ENCODE results near the gene LNX1.
A peak's percentile ranks its signal among the peaks of the same experiment; 100 is the strongest.

The LNX1 gene

GRCh38 chr4:53591372-53591892 is at the start of gene LNX1:
Gene LNX1 (minus strand): TSS chr4:53591486. CDS start chr4:53574002, 17,484 bp downstream.
- DNase-seq, result no peak
- no peak within 1 kb of the TSS for H3K4me3 Mint-ChIP-seq
- no peak for ATAC-seq
- no peak within 1 kb of the TSS for H3K27ac Mint-ChIP-seq
- peaks cover 15% of the 10 kb centered on the region for H3K4me1 Mint-ChIP-seq
- no peaks in the 10 kb centered on the region for H3K36me3 Mint-ChIP-seq (ENCODE audit: low read depth)
- H3K9me3 Mint-ChIP-seq, result no peaks in the 10 kb centered on the region
- peaks cover 35% of the 10 kb centered on the region for H3K27me3 Mint-ChIP-seq

DNA sequence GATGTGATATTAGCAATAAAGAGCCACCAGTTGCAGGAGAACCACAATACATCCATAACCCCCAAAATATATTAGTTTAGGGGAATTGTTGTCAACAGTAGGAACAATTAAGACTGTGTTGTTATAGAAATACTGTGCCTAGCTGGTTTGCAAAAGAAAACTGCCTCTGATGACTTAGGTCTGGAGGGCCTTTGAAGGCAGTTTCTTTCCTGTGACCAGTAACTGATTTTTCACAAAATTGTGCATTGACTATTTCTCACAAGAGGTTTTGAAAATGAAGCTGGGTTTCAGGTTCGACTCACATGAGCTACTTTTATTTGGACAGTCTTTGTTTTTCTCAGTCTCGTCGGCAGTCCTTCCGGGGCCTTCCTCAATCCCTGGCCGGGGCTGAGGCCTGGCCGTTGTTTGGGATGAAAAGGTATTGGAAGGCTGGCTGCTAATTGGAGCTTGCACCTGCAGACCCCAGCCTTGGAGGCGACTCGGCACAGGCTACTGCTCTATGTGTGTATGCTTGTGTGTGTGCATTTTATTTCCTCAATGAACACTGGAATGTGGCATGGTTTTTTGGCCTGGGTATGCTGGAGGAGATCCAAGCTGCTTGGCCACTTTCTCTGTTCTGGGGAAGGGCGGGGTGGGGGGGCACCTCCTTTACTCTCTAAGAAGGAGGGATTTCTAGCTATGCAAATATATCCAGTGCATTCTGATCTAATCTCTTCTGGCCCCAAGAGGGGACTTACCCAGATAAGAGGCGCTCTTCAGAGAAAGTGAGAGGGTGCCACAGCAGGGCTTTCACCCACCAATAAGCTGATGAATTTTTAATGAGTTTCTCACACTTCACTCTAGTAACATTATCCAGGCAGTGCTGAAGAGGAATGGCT is 49.5 kb upstream of the LNX1 start:
- Mint-ChIP-seq H3K36me3 (ENCODE audit: low read depth) (no peaks in the 10 kb centered on the region), H3K4me3 (no peak overlapping the region), H3K27ac (no peak overlapping the region), H3K4me1 (no peaks in the 10 kb centered on the region), H3K27me3 (peaks cover 3% of the 10 kb centered on the region), H3K9me3 (no peaks in the 10 kb centered on the region)
- ATAC-seq, result peak; percentile 33
- DNase-seq, result no peak

DNA sequence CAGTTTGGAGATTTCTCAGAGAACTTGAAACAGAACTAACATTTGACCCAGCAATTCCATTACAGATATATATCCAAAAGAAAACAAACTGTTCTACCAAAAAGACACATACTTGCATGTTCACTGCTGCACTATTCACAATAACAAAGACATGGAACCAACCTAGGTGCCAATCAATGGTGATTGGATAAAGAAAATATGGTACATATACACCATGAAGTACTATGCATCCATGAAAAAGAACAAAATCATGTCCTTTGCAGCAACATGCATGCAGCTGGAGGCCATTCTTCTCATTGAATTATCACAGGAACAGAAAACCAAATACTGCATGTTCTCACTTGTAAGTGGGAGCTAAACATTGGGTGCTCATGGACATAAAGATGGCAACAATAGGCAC is 47.6 kb upstream of the LNX1 start:
- Mint-ChIP-seq H3K27ac (no peak overlapping the region), H3K4me1 (no peaks in the 10 kb centered on the region), H3K27me3 (peaks cover 5% of the 10 kb centered on the region), H3K36me3 (ENCODE audit: low read depth) (no peaks in the 10 kb centered on the region), H3K9me3 (no peaks in the 10 kb centered on the region), H3K4me3 (no peak overlapping the region)
- ATAC-seq, result no peak
- DNase-seq, result no peak

- no peaks in the 10 kb centered on the region for H3K4me1 Mint-ChIP-seq
- H3K9me3 Mint-ChIP-seq, result no peaks in the 10 kb centered on the region
- H3K27me3 Mint-ChIP-seq, result peaks cover 12% of the 10 kb centered on the region
- H3K36me3 Mint-ChIP-seq (ENCODE audit: low read depth), result no peaks in the 10 kb centered on the region
- DNase-seq, result no peak
- ATAC-seq, result no peak
- no peak overlapping the region for H3K27ac Mint-ChIP-seq
- H3K4me3 Mint-ChIP-seq, result no peak overlapping the region
These were observed 46.1 kb upstream of the LNX1 start for GRCh38 chr4:53637348-53637747.

DNA sequence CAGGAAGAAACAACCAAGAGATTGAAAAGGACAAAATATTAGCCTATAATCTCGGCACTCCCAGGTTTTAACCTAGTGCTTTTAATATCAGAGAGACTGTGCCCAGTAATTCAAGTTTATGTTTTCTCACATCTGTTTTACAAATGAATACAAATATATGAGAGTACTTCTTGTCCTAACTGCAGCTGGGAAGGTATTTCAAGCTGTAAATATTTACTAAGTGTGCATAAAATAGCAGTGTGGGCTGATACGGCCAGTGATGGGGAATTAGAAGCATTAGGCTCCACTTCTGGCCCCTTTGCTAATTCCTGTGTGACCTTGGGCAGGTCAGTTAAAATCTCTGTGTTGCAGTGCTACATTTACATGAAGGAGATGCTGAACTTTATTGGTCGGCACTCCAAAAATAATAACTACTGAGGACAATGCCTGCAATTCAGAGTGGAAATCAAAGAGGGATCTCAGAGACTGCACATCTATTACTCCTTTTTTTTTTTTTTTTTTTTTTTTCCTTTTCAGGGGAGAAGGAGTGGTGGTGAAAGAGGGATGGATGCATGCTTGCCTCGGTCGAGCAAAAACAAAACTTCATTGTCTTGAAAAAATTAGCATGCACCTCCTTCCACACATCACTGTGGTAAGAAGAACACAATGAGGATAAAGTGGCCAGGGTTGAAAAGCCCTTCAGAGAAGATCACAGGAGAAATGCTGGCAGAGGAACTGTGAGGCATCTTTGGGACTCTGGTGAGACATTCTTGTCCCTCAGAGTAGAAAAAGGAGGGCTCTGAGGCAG is 44.6 kb upstream of the LNX1 start:
- H3K27me3 Mint-ChIP-seq, result peaks cover 13% of the 10 kb centered on the region
- H3K9me3 Mint-ChIP-seq, result no peaks in the 10 kb centered on the region
- ATAC-seq (no peak), DNase-seq (no peak)
- no peaks in the 10 kb centered on the region for H3K4me1 Mint-ChIP-seq
- H3K27ac Mint-ChIP-seq, result no peak overlapping the region
- H3K4me3 Mint-ChIP-seq, result no peak overlapping the region
- no peaks in the 10 kb centered on the region for H3K36me3 Mint-ChIP-seq (ENCODE audit: low read depth)

DNA sequence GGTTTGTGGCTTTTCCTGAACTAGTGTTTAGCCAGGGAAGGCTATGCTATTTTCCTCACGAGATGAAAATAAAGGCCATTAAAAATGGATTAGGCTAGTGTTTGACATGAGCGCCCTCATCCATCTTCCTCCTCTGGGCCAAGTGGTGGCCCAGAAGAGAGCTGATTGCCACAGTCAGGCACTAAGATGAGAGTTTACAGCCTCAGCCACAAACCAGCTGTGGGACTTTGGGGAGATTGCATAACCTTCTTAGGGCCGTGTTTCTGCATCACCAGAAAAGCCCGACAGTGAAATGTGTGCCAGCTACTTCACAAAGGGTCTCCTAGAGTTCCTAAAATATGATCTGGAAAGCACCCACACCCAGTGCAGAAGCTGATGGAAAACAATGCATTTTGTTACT is 42.3 kb upstream of the LNX1 start:
- H3K9me3 Mint-ChIP-seq, result no peaks in the 10 kb centered on the region
- no peak for DNase-seq
- H3K27me3 Mint-ChIP-seq, result peaks cover 14% of the 10 kb centered on the region
- no peak for ATAC-seq
- H3K4me3 Mint-ChIP-seq, result no peak overlapping the region
- H3K4me1 Mint-ChIP-seq, result no peaks in the 10 kb centered on the region
- H3K27ac Mint-ChIP-seq, result no peak overlapping the region
- no peaks in the 10 kb centered on the region for H3K36me3 Mint-ChIP-seq (ENCODE audit: low read depth)

GRCh38 chr4:53629296-53629695 is 38.0 kb upstream of the LNX1 start:
- DNase-seq, result no peak
- Mint-ChIP-seq H3K4me1 (no peaks in the 10 kb centered on the region), H3K9me3 (peaks cover 7% of the 10 kb centered on the region), H3K4me3 (no peak overlapping the region), H3K36me3 (ENCODE audit: low read depth) (no peaks in the 10 kb centered on the region), H3K27ac (no peak overlapping the region), H3K27me3 (peaks cover 21% of the 10 kb centered on the region)
- no peak for ATAC-seq

GRCh38 chr4:53626491-53626890 is 35.2 kb upstream of the LNX1 start:
- no peak overlapping the region for H3K4me3 Mint-ChIP-seq
- ATAC-seq (no peak), DNase-seq (no peak)
- H3K9me3 Mint-ChIP-seq, result peaks cover 12% of the 10 kb centered on the region
- H3K27ac Mint-ChIP-seq, result no peak overlapping the region
- H3K36me3 Mint-ChIP-seq (ENCODE audit: low read depth), result no peaks in the 10 kb centered on the region
- no peaks in the 10 kb centered on the region for H3K4me1 Mint-ChIP-seq
- H3K27me3 Mint-ChIP-seq, result peaks cover 19% of the 10 kb centered on the region

DNA sequence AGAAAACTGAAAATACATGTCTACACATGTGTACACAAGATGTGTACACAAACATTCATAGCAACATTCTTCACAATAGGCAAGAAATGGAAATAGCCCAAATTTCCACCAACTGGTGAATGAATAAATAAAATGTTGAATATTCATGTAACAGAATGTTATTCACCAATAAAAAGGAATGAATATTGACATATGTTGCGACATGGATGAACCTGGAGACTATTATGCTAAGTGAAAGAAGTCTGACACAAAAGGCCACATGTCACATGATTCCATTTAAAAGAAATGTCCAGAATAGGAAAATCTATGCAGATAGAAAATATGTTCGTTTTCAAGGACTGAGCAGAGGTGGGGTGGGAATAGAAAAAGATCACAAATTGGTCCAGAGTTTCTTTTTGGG is 34.6 kb upstream of the LNX1 start:
- no peak for ATAC-seq
- H3K4me3 Mint-ChIP-seq, result no peak overlapping the region
- H3K27ac Mint-ChIP-seq, result no peak overlapping the region
- DNase-seq, result no peak
- H3K9me3 Mint-ChIP-seq, result peaks cover 12% of the 10 kb centered on the region
- H3K4me1 Mint-ChIP-seq, result no peaks in the 10 kb centered on the region
- no peaks in the 10 kb centered on the region for H3K36me3 Mint-ChIP-seq (ENCODE audit: low read depth)
- peaks cover 18% of the 10 kb centered on the region for H3K27me3 Mint-ChIP-seq

DNA sequence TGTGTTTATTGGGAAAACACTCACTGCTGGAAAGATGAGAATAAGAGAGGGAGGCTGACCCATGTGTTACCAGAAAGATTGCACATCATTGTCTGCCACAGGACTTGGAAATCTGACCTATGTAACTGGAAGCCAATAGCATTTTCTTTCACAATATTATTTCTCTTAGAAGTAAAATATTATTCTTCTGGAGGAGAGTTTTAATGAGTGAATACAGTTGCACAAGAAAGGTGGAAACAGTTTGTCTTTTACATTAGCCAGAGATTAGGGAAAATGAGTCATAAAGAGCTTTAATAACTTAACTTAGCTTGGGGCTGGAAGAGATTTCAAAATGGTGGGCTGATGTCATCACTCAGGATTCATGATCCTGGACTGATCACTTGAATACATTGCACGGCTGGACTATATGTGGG is 31.5 kb upstream of the LNX1 start:
- Mint-ChIP-seq H3K36me3 (ENCODE audit: low read depth) (no peaks in the 10 kb centered on the region), H3K27ac (no peak overlapping the region), H3K27me3 (peaks cover 13% of the 10 kb centered on the region), H3K4me1 (no peaks in the 10 kb centered on the region), H3K4me3 (no peak overlapping the region), H3K9me3 (peaks cover 12% of the 10 kb centered on the region)
- ATAC-seq (no peak), DNase-seq (no peak)

DNA sequence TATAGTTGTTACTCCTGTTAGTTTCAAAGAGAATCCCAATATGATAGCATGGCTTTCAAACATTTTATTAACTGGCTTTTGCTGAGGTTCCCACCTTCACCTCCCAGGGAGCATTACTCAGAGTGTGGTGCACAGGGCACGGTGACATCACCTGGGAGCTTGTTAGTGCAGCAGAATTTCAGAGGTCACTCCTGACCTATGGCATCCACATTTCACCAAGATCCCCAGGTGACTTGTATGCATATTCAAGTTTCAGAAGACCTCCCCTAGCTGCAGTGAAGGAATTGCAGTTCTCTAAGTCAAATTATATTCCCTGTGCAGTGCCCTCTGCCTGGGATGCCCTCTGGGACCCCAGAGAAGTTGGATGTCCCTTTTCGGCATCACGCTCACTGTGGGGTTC is 29.7 kb upstream of the LNX1 start:
- no peaks in the 10 kb centered on the region for H3K36me3 Mint-ChIP-seq (ENCODE audit: low read depth)
- H3K4me3 Mint-ChIP-seq, result no peak overlapping the region
- ATAC-seq (no peak), DNase-seq (no peak)
- H3K4me1 Mint-ChIP-seq, result peaks cover 7% of the 10 kb centered on the region
- no peak overlapping the region for H3K27ac Mint-ChIP-seq
- peaks cover 10% of the 10 kb centered on the region for H3K9me3 Mint-ChIP-seq
- H3K27me3 Mint-ChIP-seq, result peaks cover 13% of the 10 kb centered on the region

DNA sequence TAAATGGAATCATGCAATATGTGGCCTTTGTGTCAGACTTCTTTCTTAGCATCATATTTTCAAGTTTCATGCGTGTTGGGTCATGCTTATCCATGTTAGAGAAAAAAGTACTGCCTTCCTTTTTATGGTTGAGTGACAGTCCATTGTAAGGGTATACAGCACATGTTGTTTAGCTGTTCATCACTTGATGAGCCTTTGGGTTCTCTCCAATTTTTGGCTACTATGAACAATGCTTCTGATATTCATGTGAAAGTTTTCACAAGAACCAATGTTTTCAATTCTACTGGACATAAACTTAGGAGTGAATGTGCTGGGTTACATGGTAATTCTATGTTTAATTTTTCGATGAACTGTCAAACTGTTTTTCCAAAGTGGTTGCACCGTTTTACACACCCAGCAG is 28.1 kb upstream of the LNX1 start:
- Mint-ChIP-seq H3K4me1 (peaks cover 7% of the 10 kb centered on the region), H3K36me3 (ENCODE audit: low read depth) (no peaks in the 10 kb centered on the region), H3K4me3 (no peak overlapping the region), H3K9me3 (peaks cover 7% of the 10 kb centered on the region), H3K27me3 (peaks cover 9% of the 10 kb centered on the region), H3K27ac (no peak overlapping the region)
- ATAC-seq (no peak), DNase-seq (no peak)

GRCh38 chr4:53618321-53618720 is 27.0 kb upstream of the LNX1 start:
- DNase-seq (no peak), ATAC-seq (no peak)
- peaks cover 2% of the 10 kb centered on the region for H3K9me3 Mint-ChIP-seq
- peaks cover 7% of the 10 kb centered on the region for H3K4me1 Mint-ChIP-seq
- H3K4me3 Mint-ChIP-seq, result no peak overlapping the region
- no peak overlapping the region for H3K27ac Mint-ChIP-seq
- H3K36me3 Mint-ChIP-seq (ENCODE audit: low read depth), result no peaks in the 10 kb centered on the region
- peaks cover 7% of the 10 kb centered on the region for H3K27me3 Mint-ChIP-seq

DNA sequence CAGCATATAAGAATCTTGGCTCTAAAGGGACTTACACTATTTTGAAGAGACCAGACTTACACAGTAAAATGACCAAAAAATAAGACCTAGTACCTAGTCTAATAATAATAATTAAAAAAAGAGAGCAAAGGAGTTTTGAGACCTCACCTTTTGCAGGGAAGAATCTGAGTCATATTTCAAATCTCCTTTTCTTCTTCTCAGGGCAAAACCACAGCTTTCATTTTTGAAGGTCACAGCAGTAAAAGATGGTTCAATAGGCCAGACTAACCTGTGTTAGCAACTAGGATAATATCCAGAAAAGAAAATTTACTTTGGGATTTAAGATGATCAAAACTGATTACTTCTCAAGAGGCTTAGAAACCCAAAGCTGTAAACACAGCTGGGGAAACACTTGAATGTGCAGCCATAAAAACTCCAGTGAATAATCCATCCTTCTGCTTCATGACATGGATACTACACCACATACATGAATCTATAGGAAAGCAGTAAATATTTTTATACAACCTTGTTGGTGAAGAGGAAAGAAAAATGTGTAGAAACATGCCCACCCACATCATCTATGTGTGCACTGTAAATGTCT is 25.9 kb upstream of the LNX1 start:
- DNase-seq (no peak), ATAC-seq (no peak)
- Mint-ChIP-seq H3K36me3 (ENCODE audit: low read depth) (no peaks in the 10 kb centered on the region), H3K4me3 (no peak overlapping the region), H3K27ac (no peak overlapping the region), H3K27me3 (peaks cover 5% of the 10 kb centered on the region), H3K4me1 (peaks cover 7% of the 10 kb centered on the region), H3K9me3 (peaks cover 9% of the 10 kb centered on the region)

DNA sequence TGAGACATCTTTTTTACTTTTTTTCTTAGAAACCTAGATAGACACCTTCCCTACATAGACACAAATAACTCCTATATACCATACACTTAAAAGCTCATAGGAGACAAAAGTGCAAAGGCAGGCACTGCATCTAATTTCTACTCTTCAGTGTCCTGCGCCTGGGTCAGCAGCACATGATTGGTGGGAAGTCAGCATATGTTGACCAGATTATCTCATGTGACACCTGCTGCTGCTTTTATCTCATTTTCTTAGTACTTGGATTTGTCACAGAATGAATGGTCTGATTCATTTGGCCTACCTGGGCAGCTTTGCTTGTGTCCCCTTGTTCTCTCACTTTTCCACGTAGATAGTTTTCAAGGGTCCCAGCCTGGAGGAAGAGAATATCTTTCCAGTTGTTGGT is 24.9 kb upstream of the LNX1 start:
- Mint-ChIP-seq H3K9me3 (peaks cover 9% of the 10 kb centered on the region), H3K4me1 (peaks cover 7% of the 10 kb centered on the region)
- no peak for DNase-seq

More for the DNA sequence above, 24.9 kb upstream of the LNX1 start:
- Mint-ChIP-seq H3K4me3 (no peak overlapping the region), H3K27me3 (peaks cover 5% of the 10 kb centered on the region), H3K36me3 (ENCODE audit: low read depth) (no peaks in the 10 kb centered on the region), H3K27ac (no peak overlapping the region)
- no peak for ATAC-seq
